HG03457 (cell line): Measurements from ENCODE around the gene CDT1.
"Not testable (repeated sequence)": the region's sequence is repeated elsewhere in the genome, so short reads cannot be mapped to it uniquely, and the experiment has no call there.

Experiments
- ATAC-seq: cut with Tn5 transposase; IDR thresholded peaks from one replicate; pipeline ENCODE4 v1.9.1; 2021; ENCODE audit warnings: moderate number of reproducible peaks; ENCODE audit not compliant: unreplicated experiment

Gene CDT1

GRCh38 chr16:88768071-88768783 lies 35.4 kb upstream of the CDT1 start:
- no peak for ATAC-seq

DNA sequence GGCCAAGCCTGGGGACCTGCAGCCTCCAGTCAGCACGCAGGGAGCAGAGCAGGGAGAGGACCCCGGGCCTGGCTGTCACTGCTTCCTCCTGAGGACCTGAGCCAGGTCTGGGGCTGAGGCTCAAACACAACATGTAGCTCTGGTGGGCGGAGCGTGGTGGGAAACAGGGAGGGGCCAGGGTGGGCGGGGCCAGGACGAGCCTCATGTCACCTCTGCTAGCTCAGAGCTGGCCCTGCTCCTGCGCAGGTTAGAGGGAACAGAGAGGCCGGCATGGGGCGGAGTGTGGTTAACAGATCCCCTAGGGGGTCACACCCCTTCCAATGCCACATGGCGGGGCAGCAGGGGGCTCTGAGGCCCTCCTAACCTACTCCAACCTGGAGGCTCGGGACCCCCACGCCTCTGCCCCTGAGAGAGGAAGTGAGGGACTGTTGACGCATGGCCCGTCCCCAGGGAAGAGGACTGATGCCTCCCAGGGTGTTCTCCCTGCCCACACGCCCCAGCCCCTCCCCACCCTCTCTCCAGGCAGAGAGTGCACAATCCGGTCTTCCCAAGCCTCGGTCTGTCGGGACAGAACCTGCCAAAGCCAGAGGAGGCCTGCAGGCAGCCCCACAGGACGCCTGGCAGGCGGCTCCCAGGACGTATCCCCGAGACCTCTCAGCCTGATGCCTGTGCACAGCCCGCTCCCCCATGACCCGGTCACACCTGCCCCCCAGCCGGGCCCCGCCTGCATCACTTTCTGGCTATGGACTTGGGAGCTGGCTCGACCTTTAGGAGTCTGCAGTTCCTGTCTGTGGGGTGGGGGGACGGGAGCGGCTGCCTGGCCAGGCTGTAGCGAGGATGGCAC lies 33.8 kb upstream of the CDT1 start:
- no peak for ATAC-seq

DNA sequence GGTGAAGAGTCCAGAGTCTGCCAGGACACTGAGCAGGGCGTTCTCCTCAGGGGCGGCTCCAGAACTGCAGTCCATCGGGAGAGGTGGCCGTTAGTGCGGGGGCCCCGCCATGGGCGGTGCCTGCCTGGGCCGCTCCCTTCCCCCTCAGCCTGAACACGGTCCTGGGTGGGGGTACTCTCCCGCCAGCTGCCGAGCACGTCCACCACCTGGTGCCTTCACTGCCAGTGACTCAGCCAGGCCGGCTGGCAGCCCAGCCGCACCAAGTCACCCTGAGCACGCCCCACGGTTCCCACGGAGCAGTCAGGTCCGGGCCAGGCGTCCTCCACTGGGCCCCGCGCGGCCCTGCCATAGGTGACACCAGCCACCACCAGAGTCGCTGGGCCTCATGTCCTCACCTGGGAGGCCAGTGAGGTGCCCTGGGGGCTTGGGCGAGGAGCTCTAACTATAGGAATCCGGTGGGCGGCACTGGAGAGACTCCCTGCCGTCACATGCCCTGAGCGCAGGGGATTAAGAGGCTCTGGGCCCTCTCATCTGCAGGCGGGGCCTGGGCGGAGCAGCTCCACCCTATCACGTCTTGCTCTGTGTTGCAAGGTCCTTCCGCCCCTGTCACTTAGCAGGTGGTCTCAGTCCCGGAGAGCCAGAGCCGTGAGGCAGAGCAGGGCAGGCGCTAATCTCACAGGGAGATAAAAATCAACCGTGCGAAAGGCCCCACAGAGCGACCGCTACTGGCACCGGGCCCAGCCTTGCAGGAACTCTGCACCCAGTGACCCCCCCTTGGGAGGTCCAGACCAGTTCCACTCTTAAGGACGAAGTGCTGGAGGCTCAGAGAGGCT lies 32.9 kb upstream of the CDT1 start:
- ATAC-seq = no peak

DNA sequence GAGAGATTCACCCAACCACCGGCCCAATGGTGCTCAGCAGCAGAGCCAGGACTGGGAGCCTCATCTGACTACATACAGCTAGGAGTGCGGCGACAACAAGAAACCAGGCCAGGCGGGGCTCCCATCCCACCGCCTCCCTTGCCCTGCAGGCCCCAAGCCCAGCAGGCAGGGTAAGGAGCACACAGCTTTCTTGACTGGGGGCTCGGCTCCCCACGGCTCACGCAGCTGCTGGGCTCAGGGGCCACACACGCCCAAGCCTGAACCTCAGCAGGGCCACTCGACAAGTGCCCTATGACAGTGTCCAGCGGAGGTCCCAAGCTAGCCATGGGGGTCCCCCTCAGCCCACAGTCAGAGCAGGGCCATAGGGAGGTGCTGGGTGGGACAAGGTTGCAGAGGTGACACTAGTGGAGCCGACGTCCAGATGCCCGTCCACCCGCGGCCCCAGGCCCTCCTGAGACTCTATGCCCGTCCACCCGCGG lies 32.3 kb upstream of the CDT1 start:
- no peak for ATAC-seq

DNA sequence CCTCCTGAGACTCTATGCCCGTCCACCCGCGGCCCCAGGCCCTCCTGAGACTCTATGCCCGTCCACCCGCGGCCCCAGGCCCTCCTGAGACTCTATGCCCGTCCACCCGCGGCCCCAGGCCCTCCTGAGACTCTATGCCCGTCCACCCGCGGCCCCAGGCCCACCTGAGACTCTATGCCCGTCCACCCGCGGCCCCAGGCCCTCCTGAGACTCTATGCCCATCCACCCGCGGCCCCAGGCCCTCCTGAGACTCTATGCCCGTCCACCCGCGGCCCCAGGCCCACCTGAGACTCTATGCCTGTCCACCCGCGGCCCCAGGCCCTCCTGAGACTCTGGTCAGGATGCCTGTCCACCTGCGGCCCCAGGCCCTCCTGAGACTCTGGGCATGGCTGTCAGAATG lies 31.8 kb upstream of the CDT1 start:
- not testable (repeated sequence) for ATAC-seq

- ATAC-seq = no peak
Measured at GRCh38 chr16:88772871-88773811, 30.4 kb upstream of the CDT1 start.

GRCh38 chr16:88773812-88774291 lies 29.7 kb upstream of the CDT1 start:
- ATAC-seq = no peak

DNA sequence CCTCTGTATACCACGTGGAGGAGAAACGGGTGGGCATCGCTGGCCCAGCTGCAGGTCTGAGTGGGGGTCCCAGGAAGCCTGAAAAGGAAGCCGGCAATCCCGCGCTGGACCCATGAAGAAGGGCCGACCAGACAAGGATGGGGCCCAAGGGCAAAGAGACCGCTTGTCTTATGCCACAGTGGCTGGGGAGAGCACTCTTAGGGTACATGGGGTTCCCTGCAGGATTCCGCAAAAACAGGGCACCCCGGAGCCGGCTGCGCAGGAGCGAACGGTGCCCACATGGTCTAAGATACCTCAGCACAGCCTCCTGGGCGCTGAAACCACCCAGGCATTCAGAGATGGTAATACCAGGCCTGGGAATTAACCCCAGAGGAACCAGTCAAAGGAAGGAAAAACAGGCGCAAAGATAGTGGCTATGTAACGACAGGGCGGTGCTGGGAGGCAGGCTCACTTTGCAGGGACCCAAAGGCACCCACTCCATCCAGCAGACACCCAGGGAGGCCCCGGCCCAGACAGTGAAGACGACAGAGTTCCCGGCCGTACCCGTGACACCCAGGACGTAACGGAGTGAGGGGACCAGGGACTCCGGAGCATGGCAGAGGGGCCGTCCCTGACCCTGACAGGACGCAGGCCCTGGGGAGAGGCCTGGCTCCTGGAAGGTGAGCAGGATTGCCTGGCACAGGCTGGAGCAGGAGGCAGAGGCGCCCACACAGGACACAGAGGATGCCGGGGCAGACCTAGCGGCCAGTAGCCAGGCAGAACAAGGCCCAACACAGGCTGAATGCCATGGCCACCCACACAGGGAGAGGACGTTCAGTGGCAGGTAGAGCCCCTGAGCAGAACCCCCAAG lies 28.8 kb upstream of the CDT1 start:
- no peak for ATAC-seq

GRCh38 chr16:88775825-88776224 lies 27.8 kb upstream of the CDT1 start:
- no peak for ATAC-seq

- no peak for ATAC-seq
Measured at GRCh38 chr16:88777471-88778270, 25.9 kb upstream of the CDT1 start.

DNA sequence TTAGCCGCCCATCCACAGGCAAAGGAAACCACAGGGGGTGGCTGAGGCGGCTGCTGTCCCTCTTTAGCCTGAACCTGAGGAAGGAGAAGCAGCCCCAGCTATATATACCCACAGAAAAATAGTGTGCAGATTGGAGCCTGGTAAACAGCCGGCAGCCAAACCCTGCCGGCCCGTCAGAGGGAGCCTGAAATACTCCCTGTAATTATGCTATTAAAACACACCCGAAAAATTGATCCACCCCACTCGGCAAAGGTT lies 25.4 kb upstream of the CDT1 start:
- no peak for ATAC-seq

GRCh38 chr16:88778541-88779065 lies 25.0 kb upstream of the CDT1 start:
- ATAC-seq = no peak

GRCh38 chr16:88779406-88780141 lies 24.0 kb upstream of the CDT1 start:
- no peak for ATAC-seq

DNA sequence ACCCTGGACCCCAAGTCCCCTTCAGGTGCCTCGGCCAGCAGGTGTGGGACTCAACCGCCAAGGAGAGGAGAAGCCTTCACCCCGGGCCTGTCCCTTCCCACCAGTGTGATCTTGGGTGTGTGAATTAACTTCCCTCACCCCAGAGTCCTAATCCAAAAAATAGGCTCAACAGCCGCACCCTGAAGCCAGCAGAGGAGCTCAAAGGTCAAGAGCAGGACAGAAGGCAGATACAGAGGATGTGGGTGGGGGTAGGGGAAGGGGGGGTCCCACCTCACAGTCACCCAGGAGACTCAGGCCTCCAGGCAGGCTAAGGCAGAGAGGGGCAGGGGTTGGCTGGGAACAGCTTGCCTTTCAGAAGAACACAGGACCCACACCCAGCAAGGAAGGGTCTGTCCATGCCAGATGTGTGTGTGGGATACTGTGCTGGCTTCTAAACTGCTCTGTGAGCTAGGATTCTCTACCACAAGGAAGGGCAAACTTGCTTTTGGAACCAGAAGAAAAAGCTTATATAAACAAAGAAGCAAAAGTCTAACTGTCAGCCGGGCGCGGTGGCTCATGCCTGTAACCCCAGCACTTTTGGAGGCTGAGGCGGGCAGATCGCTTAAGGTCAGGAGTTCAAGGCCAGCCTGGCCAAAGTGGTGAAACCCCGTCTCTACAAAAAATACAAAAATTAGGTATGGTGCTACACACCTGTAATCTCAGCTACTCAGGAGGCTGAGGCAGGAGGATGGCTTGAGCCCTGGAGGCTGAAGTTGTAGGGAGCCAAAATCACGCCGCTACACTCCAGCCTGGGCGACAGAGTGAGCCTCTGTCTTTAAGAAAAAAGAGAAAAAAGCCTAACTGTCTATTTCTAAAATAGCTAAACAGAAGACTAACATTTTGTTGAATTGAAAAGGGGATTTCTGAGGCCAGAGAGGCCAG lies 23.2 kb upstream of the CDT1 start:
- ATAC-seq = no peak

DNA sequence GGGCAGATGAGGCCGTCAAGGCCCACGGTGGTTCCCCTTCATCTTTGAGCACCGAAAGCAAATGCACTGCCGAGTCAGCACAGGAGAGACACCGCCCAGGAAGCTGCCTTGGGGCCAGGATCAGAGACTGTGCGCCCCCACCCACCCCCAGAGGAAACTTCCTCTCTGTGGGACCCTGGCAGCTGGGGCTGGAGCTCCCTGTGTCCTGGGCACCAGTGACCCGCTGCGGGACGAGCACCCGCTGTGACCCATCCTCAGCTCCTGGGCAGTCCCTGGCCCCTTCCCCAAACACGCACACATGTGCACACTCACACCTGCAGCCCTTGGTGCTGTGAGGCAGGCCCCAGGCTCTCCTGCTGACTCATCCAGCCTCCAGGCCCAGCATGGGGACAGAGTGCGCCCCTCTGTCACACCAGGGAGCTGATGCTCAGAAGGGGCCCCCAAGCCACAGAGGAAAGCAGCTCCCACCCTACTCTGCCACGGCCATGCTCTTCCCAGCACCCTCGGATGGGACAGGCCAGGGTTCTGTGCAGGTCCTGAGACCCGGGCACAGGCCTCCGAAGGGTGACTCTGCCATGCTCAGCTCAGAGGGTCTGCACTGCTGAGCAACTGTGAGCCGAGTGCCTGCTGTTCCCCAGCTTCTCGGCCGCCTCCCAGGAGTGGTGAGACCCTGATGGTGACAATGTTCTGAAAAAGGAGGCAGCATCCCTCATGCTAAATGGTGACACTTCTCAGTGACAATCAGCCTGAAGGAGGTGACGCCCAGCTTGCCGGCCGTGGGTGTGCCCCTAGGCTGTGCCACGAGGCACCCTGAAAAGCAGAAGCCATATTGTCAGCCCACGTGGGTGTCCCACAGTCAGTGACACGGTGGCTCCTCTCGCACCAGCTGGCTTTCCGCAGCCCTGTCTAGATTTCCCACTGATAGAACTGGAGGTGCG lies 22.2 kb upstream of the CDT1 start:
- ATAC-seq = no peak
